ENCODE measurements around the gene SHD.

- TF ChIP-seq CTCF (conservative IDR thresholded peaks at IDR 0.05; ENCODE audit: low read depth, low read length) (no peak), EZH2 (IDR thresholded peaks at IDR 0.05; ENCODE audit: low read length, unreplicated experiment) (no peak)
These were observed 46.3 kb upstream of the SHD start for GRCh38 chr19:4232614-4233281.
